Stimulated activated CD8-positive, alpha-beta memory T cell treated with anti-CD3 and anti-CD28 coated beads, Interleukin-7, amount 100 ng/mL, for 4 hours (primary cell): ENCODE data around the gene SPAG5.
"Not testable (repeated sequence)": the region's sequence is repeated elsewhere in the genome, so short reads cannot be mapped to it uniquely, and the experiment has no call there.

Experiments
- DNase-seq, 2 donors: peaks; one replicate each; pipeline ENCODE4 v3.0.0-alpha.2; 2020; ENCODE audit warnings: low read depth in 2 of 2

SPAG5 gene

GRCh38 chr17:28604031-28604430 is 5.2 kb upstream of the SPAG5 start:
- not testable (repeated sequence) for DNase-seq

- peak; percentile 54 for DNase-seq
Measured at GRCh38 chr17:28599311-28600184, 723 bp upstream of the SPAG5 start.

- no peak for DNase-seq
Measured at GRCh38 chr17:28598389-28598788, 436 bp downstream of the SPAG5 start.

- no peak for DNase-seq
Measured at GRCh38 chr17:28597606-28598383, 1.0 kb downstream of the SPAG5 start.

GRCh38 chr17:28592260-28592659 is 6.6 kb downstream of the SPAG5 start:
- DNase-seq: no peak

- no peak for DNase-seq
Measured at GRCh38 chr17:28585851-28586250, 13.0 kb downstream of the SPAG5 start.

- no peak for DNase-seq
Measured at GRCh38 chr17:28584434-28584833, 14.4 kb downstream of the SPAG5 start.

GRCh38 chr17:28582513-28582912 is 16.3 kb downstream of the SPAG5 start:
- DNase-seq: no peak

GRCh38 chr17:28580959-28581358 is 17.9 kb downstream of the SPAG5 start:
- no peak for DNase-seq

GRCh38 chr17:28579526-28579925 is 19.3 kb downstream of the SPAG5 start:
- DNase-seq: no peak

GRCh38 chr17:28578246-28579195 is 20.3 kb downstream of the SPAG5 start:
- no peak for DNase-seq

GRCh38 chr17:28577466-28577824 is 21.4 kb downstream of the SPAG5 start:
- DNase-seq: no peak

GRCh38 chr17:28576758-28577465 is 21.9 kb downstream of the SPAG5 start, which contains the start of gene ALDOC:
TSS of gene ALDOC (minus strand) at chr17:28576895. CDS start at chr17:28575532, 1,363 bp downstream.
- peak; percentile 90 to 98 for DNase-seq

GRCh38 chr17:28576016-28576415 is 22.8 kb downstream of the SPAG5 start:
- DNase-seq: not testable (repeated sequence)

GRCh38 chr17:28575126-28575795 is 23.6 kb downstream of the SPAG5 start:
- no peak for DNase-seq

GRCh38 chr17:28574526-28574925 is 24.3 kb downstream of the SPAG5 start:
- no peak for DNase-seq

GRCh38 chr17:28573966-28574480 is 24.8 kb downstream of the SPAG5 start:
- no peak for DNase-seq

- DNase-seq: no peak
Measured at GRCh38 chr17:28573521-28573920, 25.3 kb downstream of the SPAG5 start.

- no peak for DNase-seq
Measured at GRCh38 chr17:28573040-28573380, 25.8 kb downstream of the SPAG5 start.
